ENCODE results near the gene ARHGAP32. TPM values are rescaled to one million over a fixed set of nuclear protein-coding genes. Genes with fewer than 3 reads are reported as not detected.

ARHGAP32 gene
- total RNA-seq, 2 experiments from 2014 or later, result 8.7 to 10.0 TPM

DNA sequence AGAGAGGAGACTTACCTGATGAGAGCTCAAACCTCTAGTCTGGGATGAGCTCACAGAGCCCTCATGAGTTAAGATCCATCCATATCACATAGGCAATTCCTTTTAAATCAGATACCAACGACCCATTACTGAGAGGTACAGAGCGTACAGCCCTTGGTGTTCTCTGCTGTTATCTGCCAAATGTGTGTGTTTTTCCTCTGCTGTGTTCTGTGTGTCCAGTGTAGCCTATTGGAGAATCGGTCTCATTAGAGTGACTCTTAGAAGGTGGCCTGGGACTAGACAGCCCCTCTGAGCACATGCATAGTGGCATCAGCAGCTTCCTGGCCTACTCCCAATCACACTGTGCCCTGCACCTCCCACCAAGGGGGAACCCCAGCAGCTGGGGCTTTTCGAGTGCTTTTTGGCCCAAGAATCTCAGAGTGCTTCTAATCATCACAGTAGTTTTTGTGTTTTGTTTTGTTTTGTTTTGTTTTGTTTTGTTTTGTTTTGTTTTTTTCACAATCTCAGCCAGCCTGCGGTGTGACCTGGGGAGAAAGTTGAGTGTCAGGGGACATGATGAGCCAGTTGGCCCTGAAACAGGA, 274.9 kb downstream of the ARHGAP32 start:
- Mint-ChIP-seq H3K4me3 (no peak overlapping the region), H3K27me3 (peaks cover 46% of the 10 kb centered on the region), H3K4me1 (ENCODE audit: low read depth) (no peaks in the 10 kb centered on the region), H3K9me3 (no peaks in the 10 kb centered on the region), H3K27ac (no peak overlapping the region), H3K36me3 (ENCODE audit: low read depth) (no peaks in the 10 kb centered on the region)
- TF ChIP-seq, protein P1, sequence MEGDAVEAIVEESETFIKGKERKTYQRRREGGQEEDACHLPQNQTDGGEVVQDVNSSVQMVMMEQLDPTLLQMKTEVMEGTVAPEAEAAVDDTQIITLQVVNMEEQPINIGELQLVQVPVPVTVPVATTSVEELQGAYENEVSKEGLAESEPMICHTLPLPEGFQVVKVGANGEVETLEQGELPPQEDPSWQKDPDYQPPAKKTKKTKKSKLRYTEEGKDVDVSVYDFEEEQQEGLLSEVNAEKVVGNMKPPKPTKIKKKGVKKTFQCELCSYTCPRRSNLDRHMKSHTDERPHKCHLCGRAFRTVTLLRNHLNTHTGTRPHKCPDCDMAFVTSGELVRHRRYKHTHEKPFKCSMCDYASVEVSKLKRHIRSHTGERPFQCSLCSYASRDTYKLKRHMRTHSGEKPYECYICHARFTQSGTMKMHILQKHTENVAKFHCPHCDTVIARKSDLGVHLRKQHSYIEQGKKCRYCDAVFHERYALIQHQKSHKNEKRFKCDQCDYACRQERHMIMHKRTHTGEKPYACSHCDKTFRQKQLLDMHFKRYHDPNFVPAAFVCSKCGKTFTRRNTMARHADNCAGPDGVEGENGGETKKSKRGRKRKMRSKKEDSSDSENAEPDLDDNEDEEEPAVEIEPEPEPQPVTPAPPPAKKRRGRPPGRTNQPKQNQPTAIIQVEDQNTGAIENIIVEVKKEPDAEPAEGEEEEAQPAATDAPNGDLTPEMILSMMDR (IDR thresholded peaks at IDR 0.05), result no peak
- no peak for ATAC-seq (ENCODE audit: poor library complexity)
- Histone ChIP-seq H3K4me1 (ENCODE audit: insufficient read depth, low read length) (no peaks in the 10 kb centered on the region), H3K27me3 (ENCODE audit: control insufficient read depth in 1 of 2, insufficient read depth in 2 of 2, low read length in 2 of 2) (peaks cover 0 to 8% of the 10 kb centered on the region in 2 experiments), H3K9me3 (ENCODE audit: control insufficient read depth in 1 of 2, insufficient read depth in 1 of 2, low read length in 2 of 2) (peaks cover 0 to 11% of the 10 kb centered on the region in 2 experiments), H3K36me3 (ENCODE audit: insufficient read depth, low read length) (no peaks in the 10 kb centered on the region), H3K27ac (ENCODE audit: low read depth in 1 of 2, low read length in 2 of 2) (no peak overlapping the region), H3K4me3 (ENCODE audit: low read length) (no peak overlapping the region)
- ChIA-PET POLR2A (no interaction called here), CTCF (no interaction called here)
- no peak for DNase-seq
- intact Hi-C loops (cut with DNase I, micrococcal nuclease), result no loop called here

DNA sequence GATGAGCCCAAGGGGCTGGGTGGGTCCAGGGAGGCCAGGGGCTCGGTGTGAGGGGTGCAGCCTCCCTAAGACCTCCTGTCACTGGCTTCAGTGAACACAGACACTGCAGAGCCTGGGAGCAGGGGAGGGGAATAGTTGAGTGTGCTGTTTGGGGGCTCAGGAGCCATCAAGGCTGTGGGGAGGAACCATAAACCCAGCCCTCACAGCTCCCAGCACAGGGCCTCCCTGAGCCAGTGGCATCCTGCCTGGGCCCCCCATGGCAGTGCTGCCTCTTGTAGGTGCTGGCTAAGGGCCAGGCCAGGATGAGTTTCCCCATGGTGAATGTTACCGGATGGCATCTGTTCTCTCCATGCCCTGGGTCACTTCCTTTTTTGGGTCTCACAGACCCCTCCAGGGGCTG, 275.4 kb downstream of the ARHGAP32 start:
- H3K36me3 ChIP-seq (ENCODE audit: insufficient read depth, low read length), result no peaks in the 10 kb centered on the region
- H3K4me3 ChIP-seq (ENCODE audit: low read length), result no peak overlapping the region
- Mint-ChIP-seq H3K36me3 (ENCODE audit: low read depth) (no peaks in the 10 kb centered on the region), H3K27me3 (peaks cover 51% of the 10 kb centered on the region), H3K9me3 (no peaks in the 10 kb centered on the region), H3K4me1 (ENCODE audit: low read depth) (no peaks in the 10 kb centered on the region), H3K4me3 (no peak overlapping the region), H3K27ac (no peak overlapping the region)
- ChIA-PET CTCF (no interaction called here), POLR2A (no interaction called here)
- no peaks in the 10 kb centered on the region for H3K4me1 ChIP-seq (ENCODE audit: insufficient read depth, low read length)
- no peak for DNase-seq
- intact Hi-C loops (cut with DNase I, micrococcal nuclease), result no loop called here
- no peak overlapping the region for H3K27ac ChIP-seq (ENCODE audit: low read depth in 1 of 2, low read length in 2 of 2)
- TF ChIP-seq, protein P1 (IDR thresholded peaks at IDR 0.05), result no peak
- peaks cover 0 to 11% of the 10 kb centered on the region in 2 experiments for H3K9me3 ChIP-seq (ENCODE audit: control insufficient read depth in 1 of 2, insufficient read depth in 1 of 2, low read length in 2 of 2)
- H3K27me3 ChIP-seq (ENCODE audit: control insufficient read depth in 1 of 2, insufficient read depth in 2 of 2, low read length in 2 of 2), result peaks cover 0 to 12% of the 10 kb centered on the region in 2 experiments
- ATAC-seq (ENCODE audit: poor library complexity), result no peak

DNA sequence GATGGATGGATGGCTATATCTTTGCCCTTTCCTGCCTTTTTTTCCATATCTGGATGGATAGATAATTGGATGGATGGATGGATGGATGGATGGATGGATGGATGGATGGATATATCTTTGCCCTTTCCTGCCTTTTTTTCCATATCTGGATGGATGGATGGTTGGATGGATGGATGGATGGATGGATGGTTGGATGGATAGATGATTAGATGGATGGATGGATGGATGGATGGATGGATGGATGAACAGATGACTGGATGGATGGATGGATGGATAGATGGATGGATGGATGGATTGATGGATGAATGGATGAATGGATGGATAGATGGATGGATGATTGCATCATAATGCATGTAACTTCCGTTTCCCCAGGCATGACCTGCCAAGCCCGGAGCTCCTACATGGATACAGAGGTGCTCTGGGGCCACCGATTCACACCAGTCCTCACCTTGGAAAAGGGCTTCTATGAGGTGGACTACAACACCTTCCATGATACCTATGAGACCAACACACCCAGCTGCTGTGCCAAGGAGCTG, 276.0 kb downstream of the ARHGAP32 start:
- peaks cover 57% of the 10 kb centered on the region for H3K27me3 Mint-ChIP-seq
- no peaks in the 10 kb centered on the region for H3K36me3 Mint-ChIP-seq (ENCODE audit: low read depth)
- DNase-seq (no peak), ATAC-seq (ENCODE audit: poor library complexity) (no peak)
- H3K27ac Mint-ChIP-seq, result no peak overlapping the region
- H3K9me3 ChIP-seq (ENCODE audit: control insufficient read depth in 1 of 2, insufficient read depth in 1 of 2, low read length in 2 of 2), result peaks cover 0 to 11% of the 10 kb centered on the region in 2 experiments
- no peak overlapping the region for H3K4me3 Mint-ChIP-seq
- TF ChIP-seq, protein P1 (IDR thresholded peaks at IDR 0.05), result no peak
- no peaks in the 10 kb centered on the region for H3K4me1 ChIP-seq (ENCODE audit: insufficient read depth, low read length)
- POLR2A ChIA-PET, result no interaction called here
- H3K4me1 Mint-ChIP-seq (ENCODE audit: low read depth), result no peaks in the 10 kb centered on the region
- H3K27me3 ChIP-seq (ENCODE audit: control insufficient read depth in 1 of 2, insufficient read depth in 2 of 2, low read length in 2 of 2), result peaks cover under 1 to 12% of the 10 kb centered on the region in 2 experiments
- no peaks in the 10 kb centered on the region for H3K36me3 ChIP-seq (ENCODE audit: insufficient read depth, low read length)
- H3K4me3 ChIP-seq (ENCODE audit: low read length), result no peak overlapping the region
- H3K27ac ChIP-seq (ENCODE audit: low read depth in 1 of 2, low read length in 2 of 2), result no peak overlapping the region
- intact Hi-C loops (cut with DNase I, micrococcal nuclease), result no loop called here
- no peaks in the 10 kb centered on the region for H3K9me3 Mint-ChIP-seq
- CTCF ChIA-PET, result no interaction called here
